Peyer's patch (tissue), 4 donors: ENCODE measurements around the gene IRF3.

Source experiments
- CTCF ChIP-seq, 6 experiments: fragments of 450-650 bp in 4 of 6; fragments of 200-600 bp in 2 of 6; sonication (generic) in 1 of 6; IDR thresholded peaks; one replicate each; pipeline ENCODE4 v1.5.1; 2017 to 2019; ENCODE audit warnings: antibody characterized with exemption in 6 of 6, mild to moderate bottlenecking in 3 of 6, moderate library complexity in 1 of 6
- POLR2A ChIP-seq, 2 donors: fragments of 450-650 bp; IDR thresholded peaks; one replicate each; pipeline ENCODE4 v1.5.1; 2017; ENCODE audit warnings: antibody characterized with exemption in 2 of 2, mild to moderate bottlenecking in 2 of 2, moderate library complexity in 2 of 2

DNA sequence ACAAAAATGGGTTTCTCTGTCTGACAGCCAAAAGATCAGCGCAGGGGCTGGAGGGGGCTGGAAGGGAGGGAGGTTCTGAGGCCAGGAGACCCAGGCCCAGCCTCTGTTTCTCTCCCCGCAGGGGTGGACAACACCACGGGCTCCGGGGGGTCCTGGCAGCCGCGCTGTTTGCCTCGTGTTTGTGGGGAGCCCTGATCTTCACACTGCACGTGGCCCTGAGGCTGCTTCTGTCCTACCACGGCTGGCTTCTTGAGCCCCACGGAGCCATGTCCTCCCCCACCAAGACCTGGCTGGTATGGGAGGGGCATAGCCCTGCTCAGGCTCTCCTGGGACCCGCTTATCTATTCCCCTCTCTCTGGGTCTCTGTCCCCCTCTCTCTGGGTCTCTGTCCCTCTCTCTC is 34.9 kb upstream of the IRF3 start:
- TF ChIP-seq CTCF (IDR thresholded peaks at IDR 0.05) = no peak
- TF ChIP-seq POLR2A (IDR thresholded peaks at IDR 0.05) = no peak
